Measurements from ENCODE around the gene FRMD4A.

- TF ChIP-seq CTCF (IDR thresholded peaks at IDR 0.05) (no peak), POLR2A (IDR thresholded peaks at IDR 0.05) (no peak)
Measured at GRCh38 chr10:13745271-13745670, 585.5 kb downstream of the FRMD4A start.
